GM19452 (cell line): ENCODE results near the gene OSBPL6.
"Not testable (repeated sequence)": the region's sequence is repeated elsewhere in the genome, so short reads cannot be mapped to it uniquely, and the experiment has no call there.

ENCODE experiments used
- ATAC-seq: cut with Tn5 transposase; IDR thresholded peaks from one replicate; pipeline ENCODE4 v1.9.1; 2021; ENCODE audit not compliant: unreplicated experiment

OSBPL6 gene

DNA sequence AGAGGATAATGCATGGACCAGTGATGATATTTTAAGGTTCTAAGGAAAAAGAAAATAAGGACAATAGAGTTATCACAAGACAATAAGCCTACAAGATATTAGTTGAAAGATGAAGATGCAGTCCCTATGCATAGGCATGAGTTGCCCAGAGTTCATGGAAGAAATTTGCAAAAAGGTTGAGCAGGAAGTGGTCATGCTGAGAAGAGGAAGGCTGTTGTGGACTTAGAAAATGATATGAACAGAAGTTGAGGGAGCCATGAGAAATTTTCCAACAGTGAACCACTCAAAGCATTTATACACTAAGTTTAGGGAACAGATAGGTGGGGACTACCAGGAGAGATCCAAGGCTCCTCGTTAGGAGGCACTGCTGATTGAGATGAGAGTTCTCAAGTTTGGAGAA, 3.5 kb downstream of the OSBPL6 start:
- no peak for ATAC-seq

DNA sequence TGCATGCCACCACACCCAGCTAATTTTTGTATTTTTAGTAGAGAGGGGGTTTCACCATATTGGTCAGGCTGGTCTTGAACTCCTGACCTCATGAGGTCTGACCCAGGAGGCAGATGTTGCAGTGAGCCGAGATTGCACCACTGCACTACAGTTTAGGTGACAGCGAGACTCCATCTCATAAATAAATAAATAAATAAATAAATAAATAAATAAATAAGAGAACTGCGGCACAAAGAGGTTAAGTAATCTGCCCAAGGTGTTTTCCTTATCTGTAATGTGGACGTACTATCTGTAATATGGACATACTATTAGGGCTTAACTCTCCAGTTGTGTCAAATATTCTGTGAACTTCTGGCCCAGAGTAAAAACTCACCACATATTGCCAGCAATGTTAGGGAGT, 4.1 kb downstream of the OSBPL6 start:
- not testable (repeated sequence) for ATAC-seq

DNA sequence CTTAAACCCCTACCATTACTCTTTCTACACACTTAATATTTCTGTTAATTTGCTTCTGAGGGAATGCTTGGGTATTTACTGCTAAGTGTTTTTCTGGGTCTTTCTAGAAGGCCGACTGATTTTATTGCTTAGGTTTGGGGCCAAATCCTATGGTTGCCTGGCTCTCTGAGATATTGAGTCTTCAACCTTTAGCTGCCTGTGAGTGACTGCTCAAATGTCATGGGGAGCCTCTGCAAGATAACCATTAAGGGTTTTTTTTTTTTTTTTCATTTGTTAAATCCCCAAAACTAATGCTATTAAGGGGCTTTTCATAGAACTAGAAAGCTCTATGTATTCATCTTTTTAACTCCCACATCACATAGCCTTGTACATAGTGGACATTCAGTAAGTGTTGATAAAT, 5.0 kb downstream of the OSBPL6 start:
- no peak for ATAC-seq

DNA sequence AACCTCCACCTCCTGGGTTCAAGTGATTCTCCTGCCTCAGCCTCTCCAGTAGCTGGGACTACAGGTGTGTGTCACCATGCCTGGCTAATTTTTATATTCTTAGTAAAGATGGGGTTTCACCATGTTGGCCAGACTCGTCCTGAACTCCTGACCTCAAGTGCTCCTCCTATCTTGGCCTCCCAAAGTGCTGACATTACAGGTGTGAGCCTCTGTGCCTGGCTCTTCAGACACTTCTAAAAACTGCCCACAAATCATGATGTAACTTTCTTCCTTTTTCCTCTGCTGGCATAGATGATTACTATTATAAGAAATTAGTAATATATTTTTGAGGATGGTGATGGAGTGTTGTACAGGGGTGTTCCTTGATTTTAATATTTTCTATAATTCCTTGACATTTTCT, 6.0 kb downstream of the OSBPL6 start:
- ATAC-seq: no peak

DNA sequence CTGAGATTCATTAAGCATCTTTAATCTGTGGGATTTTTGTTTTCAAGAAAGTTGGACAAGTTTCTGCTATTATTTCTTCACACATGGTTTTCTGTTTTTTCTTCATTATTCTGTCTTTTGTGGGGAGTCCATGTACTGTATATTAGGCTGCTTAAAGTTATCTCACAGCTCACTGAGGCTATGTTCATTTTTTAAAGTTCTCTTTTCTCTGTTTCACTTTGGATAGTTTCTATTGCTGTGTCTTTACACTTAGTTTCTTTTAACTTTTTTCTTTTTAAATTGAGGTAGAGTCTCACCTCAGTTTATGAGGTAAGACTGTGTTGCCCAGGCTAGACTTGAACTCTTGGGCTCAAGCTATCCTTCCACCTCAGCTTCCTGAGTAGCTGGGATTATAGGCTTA, 8.6 kb downstream of the OSBPL6 start:
- no peak for ATAC-seq

DNA sequence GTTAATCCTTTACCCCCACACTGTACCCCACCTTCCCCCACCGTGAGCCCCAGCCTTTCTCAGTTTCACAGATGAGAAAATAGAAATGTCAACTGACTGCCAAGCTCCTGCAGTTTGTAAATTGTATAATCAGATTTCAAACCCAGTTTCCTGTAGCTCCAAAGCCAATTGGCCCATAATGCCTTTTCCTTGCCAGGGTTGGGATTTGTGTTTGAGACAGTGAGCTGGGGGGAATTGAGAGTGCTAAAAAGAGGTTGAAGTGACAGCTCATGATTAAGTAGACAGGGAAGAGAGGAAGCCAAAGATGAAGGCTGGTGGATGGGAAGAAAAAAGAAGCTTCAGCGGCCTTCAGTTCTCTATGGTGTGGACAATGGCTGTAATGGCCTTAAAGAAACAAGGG, 10.7 kb downstream of the OSBPL6 start:
- ATAC-seq: no peak

DNA sequence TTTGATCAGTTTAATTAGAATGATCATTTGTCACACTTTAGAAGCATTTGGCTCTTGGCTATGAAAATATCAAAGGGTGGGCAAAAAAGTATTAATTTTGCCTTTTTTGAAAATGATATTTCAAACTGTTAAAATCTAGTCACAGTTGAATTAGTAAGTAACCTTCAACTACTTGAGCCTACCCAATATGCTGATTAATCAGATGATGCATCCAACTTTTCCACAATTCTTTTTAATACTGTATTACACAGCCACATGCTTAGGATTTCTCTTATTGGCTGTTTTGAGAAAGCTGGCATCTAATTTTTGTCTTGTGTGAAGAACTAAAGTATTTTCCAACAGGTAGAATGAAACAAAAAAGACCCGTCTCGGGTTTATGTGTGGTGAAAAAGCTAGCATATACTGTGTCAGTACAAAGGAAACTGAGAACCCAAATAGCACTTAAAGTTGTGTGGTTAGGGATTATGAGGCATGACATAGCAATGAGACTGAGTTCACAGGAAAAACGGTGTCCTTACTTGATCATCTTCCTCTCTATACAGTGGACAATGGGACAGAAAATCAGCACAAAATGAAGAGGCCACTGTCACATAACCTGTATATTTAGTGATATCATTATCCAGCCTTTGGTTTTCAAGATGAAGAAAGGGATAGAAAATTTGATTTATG, 11.7 kb downstream of the OSBPL6 start:
- ATAC-seq: no peak

DNA sequence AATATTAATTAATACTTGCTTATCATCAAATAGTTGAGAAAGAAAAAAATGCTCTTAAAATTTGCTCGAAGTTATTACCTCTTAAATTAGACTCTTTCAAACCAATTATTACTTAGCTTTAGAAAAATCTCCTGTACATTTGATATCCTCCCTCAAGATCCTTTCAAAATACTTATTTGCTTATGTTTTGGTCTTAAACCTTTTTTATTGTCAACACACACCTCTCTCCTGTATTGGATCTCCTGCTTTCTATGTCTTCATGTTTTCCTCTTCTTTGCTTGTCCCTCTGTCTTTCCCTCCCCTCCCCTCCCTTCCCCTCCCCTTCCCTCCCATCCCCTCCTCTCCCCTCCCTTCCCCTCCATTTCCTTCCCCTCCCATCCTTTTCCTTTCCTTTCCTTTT, 14.0 kb downstream of the OSBPL6 start:
- no peak for ATAC-seq

DNA sequence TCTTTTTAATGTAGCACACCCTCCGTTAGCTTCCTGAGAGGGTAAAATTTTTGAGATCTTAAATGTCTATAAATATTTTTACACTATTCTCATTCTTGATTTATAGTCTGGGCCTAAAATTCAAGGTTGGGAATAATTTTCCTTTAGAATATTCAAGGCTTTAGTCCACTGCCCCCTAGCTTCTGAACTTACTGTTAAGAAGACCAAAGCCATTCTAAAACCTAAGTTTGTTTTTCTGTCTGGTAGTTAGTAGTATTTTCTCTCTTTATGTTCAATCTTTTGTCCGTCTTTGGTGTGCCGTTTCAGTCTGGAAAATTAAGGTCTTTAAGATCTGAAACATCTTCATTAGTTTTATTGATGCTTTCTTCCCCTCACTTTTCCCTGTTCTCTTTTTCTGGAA, 14.5 kb downstream of the OSBPL6 start:
- ATAC-seq: no peak

DNA sequence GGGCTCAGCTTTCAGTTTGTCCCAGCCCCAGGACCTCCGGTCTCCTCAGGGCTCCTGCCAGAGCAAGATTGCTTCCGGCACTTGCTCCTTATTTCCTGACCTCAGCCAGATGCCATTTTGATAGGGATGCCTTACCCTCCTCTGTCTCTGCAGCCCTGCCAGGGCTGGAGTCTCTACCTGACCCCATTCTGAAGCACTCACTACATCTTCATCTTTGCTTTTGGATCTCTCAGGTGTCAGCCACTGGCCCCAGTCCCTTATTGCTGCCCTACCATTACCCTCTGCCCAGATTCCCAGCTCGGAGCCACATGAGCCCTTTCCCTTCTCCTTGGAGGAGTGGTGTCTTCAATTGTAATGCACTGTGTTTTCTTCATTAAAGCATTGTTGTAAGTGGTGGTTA, 17.1 kb downstream of the OSBPL6 start:
- ATAC-seq: no peak

DNA sequence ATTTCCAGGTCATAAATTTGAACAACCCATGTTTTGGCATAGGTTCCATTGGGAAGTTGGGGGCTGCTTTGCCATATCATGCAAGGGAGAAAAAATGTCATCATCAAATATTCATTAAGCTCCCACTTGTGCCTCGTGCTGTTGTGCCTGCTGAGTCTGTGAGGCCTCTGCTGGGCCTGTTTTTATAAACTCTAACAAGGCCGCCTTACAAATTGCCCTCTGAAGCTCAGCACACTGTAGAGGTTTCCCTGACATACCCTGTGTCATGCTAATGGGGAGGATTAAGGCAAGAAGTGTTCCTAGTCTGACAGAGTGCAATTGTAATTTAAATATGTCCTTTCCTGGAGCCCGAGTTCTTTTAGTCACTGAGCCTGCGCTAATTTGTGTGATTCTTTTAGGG, 17.6 kb downstream of the OSBPL6 start:
- ATAC-seq: no peak

DNA sequence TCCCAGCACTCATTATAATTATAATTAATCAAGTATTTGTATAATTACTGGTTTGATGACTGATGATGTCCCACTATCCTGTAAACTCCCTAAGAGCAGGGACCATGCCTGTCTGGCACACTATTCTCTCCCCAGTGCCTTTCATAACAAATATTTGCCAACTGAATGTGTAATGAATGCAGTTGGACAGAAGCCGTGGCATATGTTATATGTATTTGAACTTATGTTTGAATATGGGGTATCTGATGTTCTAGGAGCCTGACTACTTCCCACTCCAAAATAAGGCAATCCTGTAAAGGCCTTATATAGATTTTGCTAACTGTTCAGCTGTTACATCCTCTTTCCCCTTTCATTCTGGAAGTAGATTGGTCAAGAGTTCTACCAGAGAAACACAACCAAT, 19.7 kb downstream of the OSBPL6 start:
- no peak for ATAC-seq

DNA sequence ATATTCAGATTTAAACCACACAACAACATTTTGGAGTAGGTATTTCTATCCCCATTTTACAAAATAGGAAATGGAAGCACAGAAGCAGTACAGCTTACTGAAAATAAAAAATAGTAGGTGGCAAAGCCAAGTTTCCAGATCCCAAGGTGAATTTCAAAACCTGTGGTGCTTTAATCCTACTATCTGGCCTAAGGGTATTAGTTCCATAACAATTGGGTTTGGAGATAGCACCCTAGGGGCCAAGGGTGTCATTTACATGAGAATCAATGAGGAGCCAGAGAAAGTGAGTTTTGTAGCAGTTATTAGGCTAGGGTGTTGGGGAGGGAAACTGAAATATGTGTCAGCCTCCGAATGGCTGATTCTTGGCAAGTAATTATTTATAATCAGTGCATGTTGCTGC, 24.9 kb downstream of the OSBPL6 start:
- no peak for ATAC-seq

DNA sequence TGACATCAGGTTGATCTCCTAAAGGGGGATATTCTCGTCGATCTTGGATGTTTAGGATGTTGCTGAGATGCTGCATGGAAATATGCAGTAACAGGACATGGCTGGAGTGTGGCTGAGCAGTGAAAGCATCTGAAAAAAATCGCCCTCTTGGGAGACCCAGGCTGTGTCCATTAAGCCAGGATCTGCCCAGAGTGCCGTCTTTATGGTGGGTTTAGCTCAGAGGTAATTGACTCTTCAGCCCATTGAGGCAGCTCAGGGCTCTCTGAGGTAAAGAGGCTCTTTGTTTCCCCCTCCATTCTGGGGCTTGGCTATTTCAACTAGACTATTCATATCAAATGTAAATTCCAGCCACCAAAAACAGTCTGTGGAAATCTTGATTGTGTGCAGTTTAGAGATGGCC, 26.5 kb downstream of the OSBPL6 start:
- no peak for ATAC-seq

DNA sequence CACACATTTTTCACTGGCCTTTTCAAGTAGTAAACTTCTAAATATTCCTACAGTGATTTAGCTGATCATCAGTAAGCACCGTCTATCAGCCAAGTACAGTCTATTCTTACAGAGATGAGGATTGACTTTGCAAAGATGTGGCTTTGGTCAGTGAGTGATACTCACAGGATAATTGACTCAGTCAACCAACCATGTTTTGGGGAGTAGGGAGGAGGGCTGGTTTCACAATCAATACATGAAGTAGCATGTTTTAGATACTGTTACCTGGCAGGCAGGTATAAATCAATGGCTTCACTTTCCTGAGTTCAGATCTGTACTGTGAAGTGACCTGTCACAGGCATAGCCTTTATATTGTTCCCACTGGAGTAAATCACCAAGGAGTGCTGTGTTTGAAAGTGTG, 27.2 kb downstream of the OSBPL6 start:
- no peak for ATAC-seq

DNA sequence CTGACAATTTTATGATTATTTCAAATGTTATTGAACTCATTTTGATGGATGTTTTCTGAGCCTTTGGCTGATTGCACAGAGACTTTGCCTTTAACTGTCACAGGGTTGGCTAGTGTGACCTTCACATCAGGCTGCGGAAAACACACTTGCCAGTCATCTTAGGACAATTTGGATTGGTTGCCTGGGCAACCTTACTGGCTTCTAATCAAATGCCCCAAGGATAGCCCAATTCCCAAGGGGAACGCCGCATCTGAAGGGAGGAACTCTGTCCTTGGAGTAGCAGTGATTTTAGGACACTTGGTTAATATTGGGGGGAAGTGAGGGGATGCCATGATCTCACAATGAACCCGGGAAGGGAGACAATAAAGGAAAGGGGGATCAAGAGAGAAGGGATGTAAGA, 29.5 kb downstream of the OSBPL6 start:
- ATAC-seq: no peak

DNA sequence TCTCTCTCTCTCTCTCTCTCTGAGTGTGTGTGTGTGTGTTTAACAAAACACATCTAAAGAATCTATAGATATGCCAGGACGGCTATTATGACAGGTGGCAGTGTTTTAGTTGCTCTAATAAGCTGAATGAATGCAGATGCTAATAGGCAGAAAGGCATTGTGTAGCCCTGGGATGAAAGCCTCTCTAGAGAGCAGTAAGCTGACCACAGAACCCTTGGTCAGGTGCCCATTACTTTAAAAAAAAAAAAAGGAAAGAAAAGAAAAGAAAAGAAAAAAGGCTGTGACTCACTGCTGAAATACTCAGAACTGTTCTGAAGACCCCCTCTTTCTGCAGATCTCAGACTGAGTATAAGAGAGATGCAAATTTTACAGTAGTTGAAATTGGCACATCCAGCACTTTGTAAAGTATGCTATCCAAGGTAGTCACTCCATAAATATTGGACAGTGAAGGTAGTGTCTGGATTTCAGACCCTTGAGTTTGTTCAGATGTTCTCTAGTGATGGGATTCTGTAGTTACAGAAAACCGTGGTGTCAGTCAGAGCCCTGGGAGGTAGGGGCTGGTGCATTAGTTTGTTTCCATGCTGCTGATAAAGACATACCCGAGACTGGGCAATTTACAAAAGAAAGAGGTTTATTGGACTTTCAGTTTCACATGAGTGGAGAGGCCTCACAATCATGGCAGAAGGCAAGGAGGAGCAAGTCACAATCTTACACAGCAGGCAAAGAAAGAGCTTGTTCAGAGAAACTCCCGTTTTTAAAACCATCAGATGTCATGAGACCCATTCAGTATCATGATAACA, 30.9 kb downstream of the OSBPL6 start:
- no peak for ATAC-seq

DNA sequence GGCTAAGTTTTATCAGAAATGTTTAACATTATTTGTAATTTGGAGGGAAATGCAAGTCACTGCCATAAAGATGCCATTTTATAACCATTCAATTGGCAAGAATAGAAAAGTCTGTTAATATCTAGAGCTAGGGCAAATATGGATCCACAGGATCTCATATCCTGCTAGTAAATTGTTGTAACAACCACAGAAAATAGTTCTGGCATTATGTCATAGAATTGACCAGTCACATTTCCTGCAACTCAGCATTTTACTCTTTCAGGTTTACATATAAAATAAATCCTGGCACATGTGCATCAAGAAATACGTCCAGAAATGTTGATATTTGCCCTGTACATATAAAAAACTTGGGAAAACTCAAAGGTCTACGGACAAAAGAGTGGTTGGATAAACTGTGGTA, 32.9 kb downstream of the OSBPL6 start:
- ATAC-seq: no peak

DNA sequence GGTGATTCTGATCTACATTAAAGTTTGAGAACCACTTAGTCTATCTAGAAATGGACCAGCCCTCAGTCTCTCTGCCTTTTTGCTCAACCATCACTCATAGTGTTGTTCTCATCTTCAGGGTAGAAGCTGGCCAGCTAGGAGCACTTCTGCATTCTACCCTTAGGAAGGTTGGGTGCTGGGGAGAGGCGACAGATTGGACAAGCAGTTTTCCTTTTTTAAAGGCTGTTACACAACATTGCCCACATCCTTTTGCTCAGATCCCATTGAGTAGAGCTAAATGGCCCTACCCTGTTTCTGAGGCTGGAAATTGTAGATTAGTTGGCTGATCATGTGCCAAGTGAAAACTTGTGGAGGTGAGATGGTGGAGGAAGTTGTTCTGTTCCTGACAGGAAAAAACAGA, 35.6 kb downstream of the OSBPL6 start:
- ATAC-seq: no peak

DNA sequence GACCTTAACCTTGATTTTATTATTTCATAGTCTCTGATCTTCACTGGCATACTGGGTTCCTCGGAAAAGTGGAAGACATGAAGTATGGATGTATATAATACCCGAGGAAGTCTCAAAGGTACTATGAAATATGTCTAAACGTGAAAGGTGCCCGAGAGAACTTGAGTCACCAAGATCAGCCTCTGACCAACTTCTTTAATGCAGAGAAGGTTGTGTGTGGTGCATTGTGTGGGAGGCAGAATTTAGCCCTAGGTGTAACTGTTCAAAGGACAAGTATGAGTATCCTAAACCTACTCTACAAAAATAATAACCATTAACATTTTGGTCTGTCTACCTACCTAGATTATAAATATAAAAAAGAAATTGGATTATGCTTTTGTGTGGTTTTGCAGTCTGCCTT, 36.1 kb downstream of the OSBPL6 start:
- no peak for ATAC-seq

DNA sequence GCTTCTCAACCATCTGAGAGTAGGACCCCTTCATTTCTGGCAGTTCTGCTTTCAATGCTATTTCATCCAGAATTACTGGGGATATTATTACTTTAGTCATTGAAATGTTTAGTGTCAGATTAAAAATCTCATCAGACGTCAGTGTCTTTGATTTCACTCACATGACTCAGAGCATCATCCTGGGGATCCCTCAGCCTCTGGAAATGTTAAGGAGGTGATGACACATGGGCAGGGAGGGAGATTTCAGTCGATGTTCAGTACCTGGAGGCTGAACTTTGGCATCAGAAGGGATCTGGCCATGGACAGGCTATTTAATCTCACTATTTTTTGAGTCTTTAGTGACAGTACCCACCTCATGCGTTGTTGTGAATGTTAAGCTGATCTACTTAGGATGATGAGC, 39.1 kb downstream of the OSBPL6 start:
- ATAC-seq: no peak

DNA sequence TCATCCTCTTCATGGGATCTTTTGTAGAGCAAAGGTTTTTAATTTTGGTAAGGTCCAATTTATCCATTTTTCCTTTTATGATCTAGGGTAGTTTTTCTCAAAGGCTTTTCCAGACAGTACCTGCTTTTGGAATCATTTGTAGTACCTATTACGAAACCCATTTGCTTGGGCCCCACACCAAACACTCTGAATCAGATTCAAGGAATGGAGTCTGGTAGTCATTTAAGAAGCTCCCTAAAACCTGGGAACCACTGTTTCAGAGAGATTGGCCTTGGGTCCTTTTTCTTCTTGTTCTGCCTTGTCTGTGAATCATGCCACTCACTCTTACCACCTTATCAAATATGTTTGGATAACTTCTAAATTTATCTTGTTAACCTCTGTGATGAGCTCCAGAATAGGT, 40.3 kb downstream of the OSBPL6 start:
- no peak for ATAC-seq
